ENCODE data around the gene CHDH. TPM values are rescaled to one million over a fixed set of nuclear protein-coding genes. Genes with fewer than 3 reads are reported as not detected.

CHDH gene
- total RNA-seq, 6 experiments from 2014 or later: 25.0 to 49.1 (median 39.4) TPM

DNA sequence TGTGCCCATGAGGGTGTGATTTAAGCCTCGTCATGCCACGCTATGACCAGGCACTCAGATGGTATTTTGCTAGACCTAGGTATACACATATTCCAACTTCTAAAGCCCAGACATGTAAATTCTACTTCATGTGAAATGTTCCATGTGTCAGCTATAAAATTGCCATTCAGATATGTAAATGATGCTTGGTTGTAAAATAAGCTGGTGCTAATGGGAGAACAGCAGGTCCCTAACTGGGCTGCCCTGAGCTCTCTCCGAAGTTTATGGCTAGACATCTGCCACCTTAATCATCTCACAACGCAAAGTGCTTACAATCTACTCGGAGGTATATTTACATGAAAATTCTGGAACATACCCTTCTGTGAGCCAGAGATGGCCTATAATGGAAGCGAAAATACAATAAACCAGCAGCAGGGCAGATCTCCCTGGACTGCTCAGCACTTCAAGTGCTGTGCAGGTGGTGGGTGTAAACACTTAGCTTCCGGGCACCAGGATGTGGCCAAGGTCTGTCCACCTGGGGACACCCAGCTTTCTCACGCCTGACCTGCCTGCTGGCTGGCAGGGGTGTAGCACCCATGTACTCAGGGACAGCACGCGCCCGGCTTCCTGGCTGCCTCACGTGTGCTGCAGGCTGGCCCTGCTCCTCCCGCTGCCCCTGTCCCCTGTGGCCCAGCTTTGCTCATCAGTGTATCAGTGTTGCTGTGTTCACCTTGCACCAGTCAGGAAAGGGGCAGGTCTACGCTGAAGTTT, 82.0 kb downstream of the CHDH start:
- intact Hi-C loops (cut with DNase I): no loop called here
- 84% methylated on average over 6 of the region's 14 CpGs for WGBS (ENCODE audit: insufficient coverage, low coverage, low lambda C conversion rate, missing lambda C conversion rate)
- DNase-seq: no peak

DNA sequence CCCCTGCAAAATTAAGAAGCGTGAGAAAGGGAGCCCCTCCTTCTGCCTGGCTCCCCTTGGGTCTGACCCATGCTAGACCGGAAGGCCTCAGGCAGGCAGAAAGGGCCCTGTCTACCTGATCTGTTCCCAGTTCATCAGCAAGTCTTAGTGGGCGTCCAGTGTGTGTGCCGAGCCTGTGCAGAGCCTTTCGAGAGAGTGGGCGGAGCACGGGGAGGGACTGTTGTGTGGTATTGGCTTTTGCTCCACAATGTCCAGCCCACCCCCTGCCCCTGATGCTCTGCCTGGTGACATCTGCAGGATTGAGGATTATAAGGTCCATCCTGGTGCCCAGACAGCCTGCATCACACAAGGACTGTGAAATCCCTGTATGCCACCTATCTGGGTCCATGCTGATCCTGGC, 82.9 kb downstream of the CHDH start:
- WGBS (ENCODE audit: insufficient coverage, low coverage, low lambda C conversion rate, missing lambda C conversion rate): no CpG with 5 or more reads among the region's 7 CpGs
- no peak overlapping the region for H3K4me3 ChIP-seq
- DNase-seq: no peak
- no peaks in the 10 kb centered on the region for H3K27me3 ChIP-seq
- H3K4me1 ChIP-seq: no peaks in the 10 kb centered on the region
- H3K27ac ChIP-seq: no peak overlapping the region
- H3K36me3 ChIP-seq: no peaks in the 10 kb centered on the region
- no peak for TF ChIP-seq POLR2A (IDR thresholded peaks at IDR 0.05)
- TF ChIP-seq, protein P1, sequence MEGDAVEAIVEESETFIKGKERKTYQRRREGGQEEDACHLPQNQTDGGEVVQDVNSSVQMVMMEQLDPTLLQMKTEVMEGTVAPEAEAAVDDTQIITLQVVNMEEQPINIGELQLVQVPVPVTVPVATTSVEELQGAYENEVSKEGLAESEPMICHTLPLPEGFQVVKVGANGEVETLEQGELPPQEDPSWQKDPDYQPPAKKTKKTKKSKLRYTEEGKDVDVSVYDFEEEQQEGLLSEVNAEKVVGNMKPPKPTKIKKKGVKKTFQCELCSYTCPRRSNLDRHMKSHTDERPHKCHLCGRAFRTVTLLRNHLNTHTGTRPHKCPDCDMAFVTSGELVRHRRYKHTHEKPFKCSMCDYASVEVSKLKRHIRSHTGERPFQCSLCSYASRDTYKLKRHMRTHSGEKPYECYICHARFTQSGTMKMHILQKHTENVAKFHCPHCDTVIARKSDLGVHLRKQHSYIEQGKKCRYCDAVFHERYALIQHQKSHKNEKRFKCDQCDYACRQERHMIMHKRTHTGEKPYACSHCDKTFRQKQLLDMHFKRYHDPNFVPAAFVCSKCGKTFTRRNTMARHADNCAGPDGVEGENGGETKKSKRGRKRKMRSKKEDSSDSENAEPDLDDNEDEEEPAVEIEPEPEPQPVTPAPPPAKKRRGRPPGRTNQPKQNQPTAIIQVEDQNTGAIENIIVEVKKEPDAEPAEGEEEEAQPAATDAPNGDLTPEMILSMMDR (IDR thresholded peaks at IDR 0.05): no peak
- H3K9me3 ChIP-seq: no peaks in the 10 kb centered on the region
- intact Hi-C loops (cut with DNase I): no loop called here
- ATAC-seq: no peak

More for the DNA sequence above, 82.0 kb downstream of the CHDH start:
- H3K27ac ChIP-seq: no peak overlapping the region
- no peaks in the 10 kb centered on the region for H3K9me3 ChIP-seq
- H3K4me1 ChIP-seq: no peaks in the 10 kb centered on the region
- H3K36me3 ChIP-seq: no peaks in the 10 kb centered on the region
- TF ChIP-seq POLR2A (IDR thresholded peaks at IDR 0.05): no peak
- TF ChIP-seq, protein P1 (IDR thresholded peaks at IDR 0.05): no peak
- no peak overlapping the region for H3K4me3 ChIP-seq
- no peaks in the 10 kb centered on the region for H3K27me3 ChIP-seq
- ATAC-seq: peak in 2 of 4 donors; percentile 21 to 31

Small RNA genes within 50 kb of the gene (small RNA-seq; reads per million reads assigned to genes)
- 0 reads per million in 2 experiments for gene AC012467.1

Other genes starting within 250 kb of the CHDH start
- 10 to 100 TPM; 19.8 to 30.2 (median 27.3) TPM for gene IL17RB, start 149 bp upstream of the CHDH start, total RNA-seq
- 10 to 100 TPM in 2 of 6 experiments, 1 to 10 TPM in 4; 6.7 to 12.0 (median 9.6) TPM for gene ACTR8, start 35.7 kb upstream of the CHDH start, total RNA-seq
- gene SELENOK, start 45.4 kb upstream of the CHDH start, total RNA-seq: 10 to 100 TPM; 23.0 to 34.7 (median 29.3) TPM

All from right lobe of liver (tissue), 6 donors.